KMS-11 (cell line): ENCODE measurements around the gene LZTS2.

ENCODE experiments used
- H2AFZ ChIP-seq: fragments of 200-600 bp; sonication (generic); 2 replicates; pipeline ENCODE4 v1.6.1; 2016; ENCODE audit warnings: antibody characterized with exemption, mixed run types, low read depth
- H3K27ac ChIP-seq: fragments of 200-600 bp; sonication (generic); 2 replicates; pipeline ENCODE4 v1.6.1; 2016; ENCODE audit warnings: mild to moderate bottlenecking, mixed run types
- H3K27me3 ChIP-seq: fragments of 200-600 bp; sonication (generic); 2 replicates; pipeline ENCODE4 v1.6.1; 2017; ENCODE audit warnings: mild to moderate bottlenecking, low read depth, mixed run types, moderate library complexity; ENCODE audit not compliant: insufficient read depth
- H3K36me3 ChIP-seq: fragments of 200-600 bp; sonication (generic); 2 replicates; pipeline ENCODE4 v1.6.1; 2017; ENCODE audit warnings: mild to moderate bottlenecking, mixed run types; ENCODE audit not compliant: insufficient read depth
- H3K4me1 ChIP-seq: fragments of 200-600 bp; sonication (generic); 2 replicates; pipeline ENCODE4 v1.6.1; 2016; ENCODE audit warnings: mild to moderate bottlenecking, low read depth, mixed run types; ENCODE audit not compliant: poor library complexity, severe bottlenecking
- H3K4me2 ChIP-seq: fragments of 200-600 bp; sonication (generic); 2 replicates; pipeline ENCODE4 v1.7.0; 2016; ENCODE audit warnings: mild to moderate bottlenecking, mixed run types
- H3K4me3 ChIP-seq: fragments of 200-600 bp; sonication (generic); IDR thresholded peaks from 2 replicates; pipeline ENCODE4 v1.6.1; 2017; ENCODE audit warnings: low read depth, low read length, mixed read lengths; ENCODE audit not compliant: insufficient read depth
- H3K79me2 ChIP-seq: fragments of 200-600 bp; sonication (generic); 2 replicates; pipeline ENCODE4 v1.6.1; 2016; ENCODE audit warnings: low read depth, mixed run types; ENCODE audit not compliant: insufficient read depth
- H3K9ac ChIP-seq: fragments of 200-600 bp; sonication (generic); 2 replicates; pipeline ENCODE4 v1.6.1; 2016; ENCODE audit warnings: mild to moderate bottlenecking, mixed run types
- H4K20me1 ChIP-seq: fragments of 200-600 bp; sonication (generic); 2 replicates; pipeline ENCODE4 v1.6.1; 2016; ENCODE audit warnings: mild to moderate bottlenecking, mixed run types; ENCODE audit not compliant: insufficient read depth
- TF ChIP-seq, protein P1 (sequence below): fragments of 200-600 bp; sonication (generic); conservative IDR thresholded peaks from 2 replicates; pipeline ENCODE4 v1.6.1; 2017; ENCODE audit warnings: low read depth, mild to moderate bottlenecking, antibody characterized with exemption, low read length, moderate library complexity, mixed read lengths

LZTS2 gene

DNA sequence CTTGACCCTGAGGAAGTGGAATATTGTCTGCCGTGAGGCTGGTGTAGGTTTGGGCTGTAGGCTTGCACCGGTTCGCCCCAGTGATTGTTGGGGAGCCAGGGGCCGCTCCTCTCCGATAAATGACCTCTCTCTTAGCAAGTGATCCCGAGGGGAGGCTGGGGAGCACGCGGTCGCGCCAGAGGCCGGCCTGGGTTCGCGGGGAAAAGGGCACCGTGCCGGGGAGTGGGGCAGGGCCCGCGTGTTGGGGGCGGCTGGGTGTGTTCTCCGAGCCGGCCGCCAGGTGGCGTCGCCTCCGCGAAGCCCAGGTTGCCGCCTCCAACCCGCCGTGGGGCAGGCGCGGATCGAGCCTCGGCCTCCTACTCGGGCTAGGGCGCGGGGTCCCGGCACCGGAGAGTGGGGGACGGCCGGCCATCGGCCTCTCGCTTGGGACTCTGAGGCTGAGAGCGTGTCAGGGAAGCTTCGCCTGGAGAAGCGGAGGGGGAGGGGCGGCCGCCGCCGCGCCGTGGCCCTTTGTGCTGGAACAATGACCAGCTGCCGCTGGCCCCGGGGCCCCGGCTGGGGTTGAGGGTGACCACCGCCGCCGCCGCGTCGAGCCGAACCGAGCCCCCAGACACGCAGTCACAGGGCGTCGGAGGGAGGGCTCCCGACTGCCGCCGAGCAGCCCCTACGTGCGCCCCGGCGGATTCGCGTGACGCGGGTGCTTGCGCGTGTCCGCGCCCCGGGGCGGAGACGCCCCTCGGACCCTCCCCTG, 442 bp upstream of the LZTS2 start:
- Histone ChIP-seq H3K36me3 (no peaks in the 10 kb centered on the region), H2AFZ (peak overlapping the region; percentile 92), H4K20me1 (no peaks in the 10 kb centered on the region), H3K79me2 (no peaks in the 10 kb centered on the region), H3K4me2 (peak overlapping the region; percentile 100), H3K27me3 (no peaks in the 10 kb centered on the region), H3K4me1 (peaks cover 25% of the 10 kb centered on the region), H3K27ac (peak overlapping the region; percentile 93), H3K4me3 (no peak overlapping the region), H3K9ac (peak overlapping the region; percentile 72)
- TF ChIP-seq, protein P1, sequence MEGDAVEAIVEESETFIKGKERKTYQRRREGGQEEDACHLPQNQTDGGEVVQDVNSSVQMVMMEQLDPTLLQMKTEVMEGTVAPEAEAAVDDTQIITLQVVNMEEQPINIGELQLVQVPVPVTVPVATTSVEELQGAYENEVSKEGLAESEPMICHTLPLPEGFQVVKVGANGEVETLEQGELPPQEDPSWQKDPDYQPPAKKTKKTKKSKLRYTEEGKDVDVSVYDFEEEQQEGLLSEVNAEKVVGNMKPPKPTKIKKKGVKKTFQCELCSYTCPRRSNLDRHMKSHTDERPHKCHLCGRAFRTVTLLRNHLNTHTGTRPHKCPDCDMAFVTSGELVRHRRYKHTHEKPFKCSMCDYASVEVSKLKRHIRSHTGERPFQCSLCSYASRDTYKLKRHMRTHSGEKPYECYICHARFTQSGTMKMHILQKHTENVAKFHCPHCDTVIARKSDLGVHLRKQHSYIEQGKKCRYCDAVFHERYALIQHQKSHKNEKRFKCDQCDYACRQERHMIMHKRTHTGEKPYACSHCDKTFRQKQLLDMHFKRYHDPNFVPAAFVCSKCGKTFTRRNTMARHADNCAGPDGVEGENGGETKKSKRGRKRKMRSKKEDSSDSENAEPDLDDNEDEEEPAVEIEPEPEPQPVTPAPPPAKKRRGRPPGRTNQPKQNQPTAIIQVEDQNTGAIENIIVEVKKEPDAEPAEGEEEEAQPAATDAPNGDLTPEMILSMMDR: peak; percentile 80

DNA sequence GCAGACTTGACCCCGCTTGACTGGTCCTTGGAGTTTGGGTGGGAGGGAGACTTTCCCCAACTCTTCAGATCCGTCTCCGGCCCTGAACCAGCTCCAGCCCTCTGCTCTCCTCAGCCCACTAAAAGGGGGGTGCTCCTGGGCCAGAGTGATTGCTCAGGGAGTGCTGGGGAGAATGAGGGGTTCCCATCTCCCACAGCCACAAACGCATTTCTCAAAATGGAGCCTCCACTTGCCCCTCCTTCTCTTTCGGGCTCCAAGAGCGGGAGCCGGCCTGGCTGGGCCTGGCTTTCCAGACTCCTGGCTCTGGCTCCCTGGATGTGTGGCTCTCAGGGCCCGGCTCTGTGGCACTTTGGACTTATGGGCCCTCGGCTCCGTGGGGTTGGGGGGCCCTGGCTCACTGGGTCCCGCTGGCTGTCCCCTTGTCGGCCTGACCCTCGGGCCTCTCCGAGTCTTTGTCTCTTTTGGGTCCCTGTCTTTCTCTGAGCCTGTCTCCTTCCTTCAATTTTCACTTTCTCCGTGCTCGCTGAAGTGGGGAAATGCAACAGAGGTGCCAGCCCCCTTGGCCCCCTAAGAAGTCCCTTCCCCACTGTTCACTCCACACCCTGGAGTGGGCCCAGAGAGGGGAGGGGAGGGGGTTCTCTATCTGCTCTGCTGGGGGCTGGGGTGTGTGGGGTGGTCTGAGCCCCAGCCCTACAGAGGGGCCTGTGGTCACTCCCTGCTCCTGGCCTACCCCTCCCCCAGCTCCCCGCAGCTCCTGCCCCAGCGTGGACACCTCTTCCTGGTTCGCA, 713 bp downstream of the LZTS2 start:
- Histone ChIP-seq H3K4me3 (no peak overlapping the region), H3K36me3 (no peaks in the 10 kb centered on the region), H3K4me1 (peaks cover 25% of the 10 kb centered on the region), H3K4me2 (peak overlapping the region; percentile 29; the same call in 1 of the 2 replicates), H2AFZ (no peak overlapping the region), H3K9ac (no peak overlapping the region), H3K27ac (no peak overlapping the region), H3K27me3 (no peaks in the 10 kb centered on the region), H4K20me1 (no peaks in the 10 kb centered on the region), H3K79me2 (no peaks in the 10 kb centered on the region)
- TF ChIP-seq, protein P1: no peak

DNA sequence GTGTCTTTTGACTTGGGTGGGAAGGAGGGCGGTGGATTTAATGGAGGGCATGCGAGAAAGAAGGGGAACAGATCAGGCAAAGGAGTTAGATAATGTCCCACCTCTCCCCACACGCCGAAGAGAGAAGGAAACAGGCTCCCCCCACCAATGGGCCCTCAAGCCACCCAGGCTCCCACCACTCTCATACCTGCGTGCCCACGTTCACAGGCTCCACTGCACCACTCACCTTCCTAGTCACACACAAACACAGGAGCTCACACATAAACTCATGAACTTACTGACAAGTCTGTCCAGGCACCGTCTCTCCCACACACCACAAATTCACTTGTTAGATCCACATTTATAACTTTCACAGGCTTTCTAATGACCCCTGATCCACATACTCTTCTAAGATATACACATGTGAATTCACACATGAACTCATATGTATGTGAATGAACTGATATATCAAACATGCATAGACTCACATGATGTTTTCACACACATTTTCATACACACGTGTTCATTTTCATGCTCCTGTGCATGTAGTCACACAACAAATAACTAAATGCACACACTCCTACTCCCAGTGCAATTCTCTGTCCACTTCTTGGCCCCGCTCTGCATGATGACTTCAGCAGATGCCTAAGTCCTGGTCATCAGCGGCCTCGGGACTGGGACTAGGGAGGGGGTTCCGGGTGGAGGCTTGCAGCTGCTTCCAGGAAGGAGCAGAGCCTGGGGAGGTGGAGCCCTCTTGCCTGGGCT, 1.5 kb downstream of the LZTS2 start:
- Histone ChIP-seq H2AFZ (no peak overlapping the region), H3K4me2 (no peak overlapping the region), H3K27ac (no peak overlapping the region), H3K9ac (no peak overlapping the region), H3K27me3 (no peaks in the 10 kb centered on the region), H3K79me2 (no peaks in the 10 kb centered on the region), H3K4me1 (peaks cover 23% of the 10 kb centered on the region), H4K20me1 (no peaks in the 10 kb centered on the region), H3K4me3 (no peak overlapping the region), H3K36me3 (no peaks in the 10 kb centered on the region)
- TF ChIP-seq, protein P1: no peak

- no peaks in the 10 kb centered on the region for H3K27me3 ChIP-seq
- H3K27ac ChIP-seq: no peak overlapping the region
- TF ChIP-seq, protein P1: no peak
- no peak overlapping the region for H3K4me2 ChIP-seq
- H2AFZ ChIP-seq: no peak overlapping the region
- H3K9ac ChIP-seq: no peak overlapping the region
- H3K4me3 ChIP-seq: no peak overlapping the region
- no peaks in the 10 kb centered on the region for H3K79me2 ChIP-seq
- no peaks in the 10 kb centered on the region for H3K36me3 ChIP-seq
- H4K20me1 ChIP-seq: no peaks in the 10 kb centered on the region
- peaks cover 18% of the 10 kb centered on the region for H3K4me1 ChIP-seq
These were observed 2.0 kb downstream of the LZTS2 start for GRCh38 chr10:101001659-101002035.
